ENCODE results near the gene CFHR5.
"Not testable (repeated sequence)": the region's sequence is repeated elsewhere in the genome, so short reads cannot be mapped to it uniquely, and the experiment has no call there.

The CFHR5 gene
- total RNA-seq, result 0 reads per million in 2 donors

DNA sequence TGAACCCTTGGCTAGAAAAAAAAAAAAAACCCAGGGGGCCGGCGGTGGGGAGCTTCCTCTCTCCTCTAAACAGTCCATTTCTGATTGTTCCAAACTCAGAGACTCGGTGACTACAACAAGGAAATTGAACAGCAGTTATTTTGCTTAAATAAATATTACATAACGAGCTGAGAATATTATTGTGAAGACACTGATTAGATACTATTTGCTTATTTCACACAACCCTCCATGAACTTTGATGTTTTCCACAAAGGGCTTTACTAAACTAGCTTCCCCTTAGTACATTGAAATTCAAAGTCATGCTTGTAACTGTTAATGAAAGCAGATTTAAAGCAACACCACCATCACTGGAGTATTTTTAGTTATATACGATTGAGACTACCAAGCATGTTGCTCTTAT lies at the start of gene CFHR5:
Gene CFHR5, plus strand, starts transcription at position 279 of the 400 bp plus-strand sequence. Its CDS starts 109 bp downstream, at position 388.
- no peak for DNase-seq

DNA sequence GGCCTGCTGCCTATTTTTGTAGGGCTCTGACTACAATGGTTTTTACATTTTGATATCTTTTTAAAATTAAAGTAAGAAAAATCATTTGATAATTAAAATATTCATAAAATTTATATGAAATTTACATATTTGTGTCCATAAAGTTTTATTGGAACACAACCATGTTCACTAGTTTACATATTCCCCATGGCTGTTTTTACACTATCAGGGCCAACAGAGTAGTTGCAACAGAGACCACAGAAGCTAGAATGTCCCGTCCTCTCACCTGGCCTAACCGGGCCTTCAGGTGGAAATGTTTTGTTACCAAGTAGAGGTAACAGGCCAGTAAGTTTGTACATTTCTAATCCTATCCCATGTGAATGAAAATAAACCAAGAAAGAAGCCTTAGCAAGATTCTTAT lies 44.5 kb upstream of the CFHR5 start:
- not testable (repeated sequence) for DNase-seq

DNA sequence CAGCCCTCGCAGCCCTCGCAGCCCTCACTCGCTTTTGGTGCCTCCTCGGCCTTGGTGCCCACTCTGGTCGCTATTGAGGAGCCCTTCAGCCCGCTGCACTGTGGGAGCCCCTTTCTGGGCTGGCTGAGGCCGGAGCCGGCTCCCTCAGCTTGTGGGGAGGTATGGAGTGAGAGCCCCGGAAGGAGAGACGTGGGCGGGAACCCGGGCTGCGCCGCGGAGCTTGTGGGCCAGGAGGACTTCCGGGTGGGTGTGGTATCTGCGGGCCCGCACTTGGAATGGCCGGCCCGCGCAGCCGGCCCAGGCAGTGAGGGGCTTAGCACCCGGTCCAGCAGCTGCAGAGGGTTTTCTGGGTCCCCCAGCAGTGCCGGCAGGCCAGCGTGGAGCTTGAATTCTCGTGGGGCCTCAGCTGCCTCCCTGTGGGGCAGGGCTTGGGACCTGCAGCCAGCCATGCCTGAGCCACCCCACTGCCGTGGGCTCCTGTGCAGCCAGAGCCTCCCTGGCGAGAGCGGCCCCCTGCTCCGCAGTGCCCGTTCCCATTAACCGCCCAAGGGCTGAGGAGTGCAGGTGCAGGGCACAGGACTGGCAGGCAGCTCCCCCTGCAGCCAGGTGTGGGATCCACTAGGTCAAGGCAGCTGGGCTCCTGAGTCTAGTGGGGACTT lies 43.7 kb upstream of the CFHR5 start:
- no peak for DNase-seq

DNA sequence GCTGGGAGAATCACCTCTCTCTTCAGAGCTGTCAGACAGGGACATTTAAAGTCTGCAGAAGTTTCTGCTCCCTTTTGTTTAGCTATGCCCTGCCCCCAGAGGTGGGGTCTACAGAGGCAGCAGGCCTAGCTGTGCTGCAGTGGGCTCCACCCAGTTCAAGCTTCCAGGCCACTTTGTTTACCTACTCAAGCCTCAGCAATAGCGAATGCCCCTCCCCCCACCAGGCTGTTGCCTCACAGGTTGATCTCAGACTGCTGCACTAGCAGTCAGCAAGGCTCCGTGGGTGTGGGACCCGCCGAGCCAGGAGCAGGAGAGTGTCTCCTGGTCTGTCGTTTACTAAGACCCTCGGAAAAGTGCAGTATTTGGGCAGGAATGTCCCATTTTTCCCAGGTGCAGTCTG lies 35.9 kb upstream of the CFHR5 start:
- not testable (repeated sequence) for DNase-seq

DNA sequence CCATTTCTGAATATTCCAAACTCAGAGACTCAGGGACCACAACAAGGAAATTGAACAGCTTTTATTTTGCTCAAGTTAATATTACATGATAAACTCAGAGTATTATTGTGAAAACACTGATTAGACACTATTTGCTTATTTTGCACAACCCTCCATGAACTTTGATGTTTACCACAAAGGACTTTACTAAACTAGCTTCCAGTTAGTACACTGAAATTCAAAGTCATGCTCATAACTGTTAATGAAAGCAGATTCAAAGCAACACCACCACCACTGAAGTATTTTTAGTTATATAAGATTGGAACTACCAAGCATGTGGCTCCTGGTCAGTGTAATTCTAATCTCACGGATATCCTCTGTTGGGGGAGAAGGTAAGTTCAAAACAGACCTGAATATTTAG lies 33.8 kb upstream of the CFHR5 start, which contains the start of gene CFHR2:
Gene CFHR2, plus strand, starts transcription at position 171 of the 400 bp plus-strand sequence. Its CDS starts 143 bp downstream, at position 314.
- DNase-seq, result not testable (repeated sequence)

DNA sequence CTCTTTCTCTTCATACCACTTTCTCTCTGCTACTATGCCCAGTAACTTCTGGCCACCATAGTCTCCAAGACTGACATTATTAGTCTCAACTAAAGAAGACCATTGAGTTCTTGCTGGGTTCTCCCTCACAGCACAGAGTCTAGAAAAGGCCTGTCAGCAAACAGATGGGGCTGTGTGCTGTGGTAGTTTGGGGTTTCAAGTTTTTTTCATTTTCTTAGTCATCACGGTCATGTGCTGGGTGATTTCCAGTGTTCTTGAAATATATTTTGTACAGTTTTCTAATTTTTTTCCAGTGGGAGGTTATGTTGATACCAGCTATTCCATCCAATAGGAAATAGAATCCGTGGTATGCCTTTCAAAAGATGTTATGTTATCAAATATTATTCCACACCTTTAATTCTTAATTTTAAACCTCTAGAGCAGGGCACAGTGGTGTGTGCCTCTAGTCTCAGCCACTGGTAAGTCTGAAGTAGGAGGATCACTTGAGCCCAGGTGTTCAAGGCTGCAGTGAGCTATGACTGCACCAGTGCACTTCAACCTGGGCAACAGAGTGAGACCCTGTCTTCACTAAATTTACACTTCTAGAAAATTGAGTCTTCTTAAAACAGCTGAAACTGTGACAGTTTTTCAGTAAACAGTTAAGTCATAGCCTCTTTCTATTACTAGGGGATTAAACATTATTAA lies 25.5 kb upstream of the CFHR5 start:
- no peak for DNase-seq

DNA sequence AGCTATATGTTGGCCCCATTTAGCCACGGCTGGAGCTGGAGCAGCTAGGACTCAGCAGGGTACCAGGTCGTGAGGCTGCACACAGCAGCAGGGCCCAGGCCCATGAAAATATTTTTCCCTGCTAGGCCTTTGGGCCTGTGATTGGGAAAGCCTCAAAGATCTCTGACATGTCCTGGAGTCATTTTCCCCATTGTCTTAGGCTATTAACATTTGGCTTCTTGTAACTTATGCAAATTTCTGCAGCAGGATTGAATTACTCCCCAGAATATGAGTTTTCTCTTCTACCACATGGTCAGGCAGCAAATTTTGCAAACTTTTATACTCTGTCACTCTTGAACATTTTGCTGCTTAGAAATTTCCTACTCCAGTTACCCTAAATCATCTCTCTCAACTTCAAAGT lies 22.6 kb upstream of the CFHR5 start:
- DNase-seq, result no peak

DNA sequence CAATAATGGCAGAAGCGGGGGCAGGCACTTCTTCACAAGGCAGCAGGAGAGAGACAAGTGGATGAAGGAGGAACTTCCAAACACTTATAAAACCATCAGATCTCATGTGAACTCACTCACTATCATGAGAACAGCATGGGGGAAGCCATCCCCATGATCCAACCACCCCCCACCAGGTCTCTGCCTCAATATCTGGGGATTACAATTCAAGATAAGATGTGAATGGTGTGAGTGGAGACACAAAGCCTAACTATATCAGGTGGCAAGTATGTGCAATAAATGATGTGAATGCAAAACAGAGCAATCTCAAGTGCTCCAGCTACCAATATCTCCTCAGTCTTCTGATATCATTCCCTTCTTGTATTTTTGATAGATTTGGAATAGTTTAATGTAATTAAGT lies 21.4 kb upstream of the CFHR5 start:
- DNase-seq, result no peak

DNA sequence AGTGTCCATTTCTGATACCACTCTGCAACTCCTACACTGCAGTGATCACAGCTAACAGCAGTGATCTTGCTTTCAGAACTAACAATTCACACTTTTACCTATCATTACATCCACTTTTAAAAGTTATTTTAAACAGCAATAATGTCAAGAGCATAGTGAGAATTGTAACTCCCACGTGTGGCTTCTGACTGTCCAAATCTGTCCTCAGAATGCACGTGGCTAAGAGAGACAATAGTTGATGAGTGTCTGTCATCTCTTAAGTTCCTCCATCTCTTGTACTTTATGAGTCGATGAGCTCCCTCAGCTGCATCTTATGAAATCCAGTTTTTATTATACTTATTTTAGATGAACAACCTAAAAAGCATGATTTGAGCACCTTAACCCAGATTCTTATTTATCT lies 16.5 kb upstream of the CFHR5 start:
- DNase-seq, result no peak

DNA sequence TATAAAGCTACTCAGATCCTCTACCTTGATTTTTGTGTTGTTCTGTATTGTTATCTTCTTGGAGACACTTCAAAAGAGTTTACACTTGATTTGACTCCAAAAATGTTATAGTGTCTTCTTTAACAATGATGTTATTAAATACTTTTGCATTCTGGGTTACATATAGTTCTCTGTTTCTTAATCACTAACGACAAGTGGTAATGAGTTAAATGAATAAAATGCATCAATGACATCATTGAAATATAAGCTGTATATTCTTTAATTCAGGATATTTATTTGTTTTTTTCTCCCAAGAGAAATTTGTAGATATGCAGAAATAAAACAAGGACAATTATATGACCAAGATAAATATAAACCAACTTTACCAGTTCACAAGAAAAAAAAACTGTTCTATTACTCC lies 7.2 kb upstream of the CFHR5 start:
- DNase-seq, result no peak

DNA sequence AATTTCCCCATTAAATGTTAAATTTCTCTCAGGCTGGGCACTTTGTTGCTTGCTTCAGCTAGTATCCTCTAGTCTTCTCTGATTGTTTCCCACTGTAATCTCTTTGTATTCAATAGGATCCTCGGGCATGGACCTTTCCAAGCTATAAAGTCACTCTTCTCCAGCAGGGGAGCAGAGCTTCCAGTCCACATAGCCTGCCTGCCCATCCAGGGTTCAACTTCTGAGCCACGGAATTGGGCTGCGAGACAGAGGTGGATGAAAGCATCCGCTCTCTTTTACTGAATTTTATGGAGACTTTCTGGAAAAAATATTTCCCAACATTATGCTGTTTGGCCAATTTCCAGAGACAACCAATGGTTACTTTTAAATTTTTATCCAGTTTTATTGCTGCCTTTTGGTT lies 1.1 kb upstream of the CFHR5 start:
- no peak for DNase-seq

DNA sequence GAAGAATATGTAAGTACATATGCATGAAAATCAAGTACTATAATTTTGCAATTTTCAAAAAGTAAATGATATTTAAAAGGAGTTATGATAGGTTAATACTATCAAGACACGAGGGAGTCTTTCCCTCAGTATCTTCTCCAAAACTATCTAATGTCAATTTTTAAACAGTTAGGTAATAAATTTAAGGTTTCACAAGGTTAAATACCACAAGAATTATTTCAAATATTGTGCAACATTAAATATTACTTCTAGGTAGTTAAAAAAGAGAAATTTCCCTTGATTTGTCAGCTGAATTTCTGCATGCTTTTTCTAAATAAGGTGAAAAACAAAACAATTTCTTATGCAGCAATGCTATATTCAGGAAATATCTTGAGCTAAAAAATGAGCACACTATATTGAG lies 3.5 kb downstream of the CFHR5 start:
- DNase-seq, result no peak

DNA sequence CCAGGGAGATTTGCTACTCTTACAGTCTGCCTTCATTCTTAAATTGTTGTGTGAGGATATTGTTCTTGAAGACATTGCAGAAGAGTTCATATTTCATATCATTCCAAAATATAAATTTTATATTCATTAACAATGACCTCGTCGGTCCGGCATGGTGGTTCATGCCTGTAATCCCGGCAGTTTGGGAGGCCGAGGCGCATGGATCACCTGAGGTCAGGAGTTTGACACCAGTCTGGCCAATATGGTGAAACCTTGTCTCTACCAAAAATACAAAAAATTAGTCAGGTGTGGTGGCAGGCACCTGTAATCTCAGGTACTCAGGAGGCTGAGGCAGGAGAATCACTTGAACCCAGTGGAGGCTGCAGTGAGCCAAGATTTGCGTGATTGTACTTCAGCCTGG lies 4.9 kb downstream of the CFHR5 start:
- DNase-seq, result not testable (repeated sequence)

DNA sequence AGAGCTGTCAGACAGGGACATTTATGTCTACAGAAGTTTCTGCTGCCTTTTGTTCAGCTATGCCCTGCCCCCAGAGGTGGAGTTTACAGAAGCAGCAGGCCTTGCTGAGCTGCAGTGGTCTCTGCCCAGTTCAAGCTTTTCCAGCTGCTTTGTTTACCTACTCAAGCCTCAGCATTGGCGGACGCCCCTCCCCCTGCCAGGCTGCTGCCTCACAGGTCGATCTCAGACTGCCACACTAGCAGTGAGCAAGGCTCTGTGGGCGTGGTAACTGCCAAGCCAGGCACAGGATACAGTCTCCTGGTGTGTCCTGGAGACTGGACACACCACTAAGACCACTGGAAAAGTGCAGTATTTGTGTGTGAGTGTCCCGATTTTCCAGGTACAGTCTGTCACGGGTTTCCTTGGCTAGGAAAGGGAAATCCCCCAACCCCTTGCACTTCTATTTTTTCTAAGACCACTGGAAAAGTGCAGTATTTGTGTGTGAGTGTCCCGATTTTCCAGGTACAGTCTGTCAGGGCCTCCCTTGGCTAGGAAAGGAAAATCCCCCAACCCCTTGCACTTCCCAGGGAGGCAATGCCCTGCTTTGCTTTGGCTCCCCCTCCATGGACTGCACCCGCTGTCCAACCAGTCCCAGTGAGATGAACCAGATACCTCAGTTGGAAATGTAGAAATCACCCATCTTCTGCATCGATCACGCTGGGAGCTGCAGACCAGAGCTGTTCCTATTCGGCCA lies 14.7 kb downstream of the CFHR5 start:
- DNase-seq, result not testable (repeated sequence)

DNA sequence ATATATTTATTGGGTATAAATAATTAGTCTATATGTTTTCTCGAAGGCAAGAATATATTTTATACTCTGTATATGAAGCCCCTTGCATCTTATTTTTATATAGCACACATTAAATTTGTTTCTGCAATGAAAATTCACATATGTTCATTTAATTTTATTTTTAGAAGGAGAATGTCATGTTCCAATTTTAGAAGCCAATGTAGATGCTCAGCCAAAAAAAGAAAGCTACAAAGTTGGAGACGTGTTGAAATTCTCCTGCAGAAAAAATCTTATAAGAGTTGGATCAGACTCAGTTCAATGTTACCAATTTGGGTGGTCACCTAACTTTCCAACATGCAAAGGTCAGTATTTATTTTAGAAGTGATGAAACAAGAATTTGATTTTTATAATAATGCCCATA lies 16.6 kb downstream of the CFHR5 start:
- no peak for DNase-seq

DNA sequence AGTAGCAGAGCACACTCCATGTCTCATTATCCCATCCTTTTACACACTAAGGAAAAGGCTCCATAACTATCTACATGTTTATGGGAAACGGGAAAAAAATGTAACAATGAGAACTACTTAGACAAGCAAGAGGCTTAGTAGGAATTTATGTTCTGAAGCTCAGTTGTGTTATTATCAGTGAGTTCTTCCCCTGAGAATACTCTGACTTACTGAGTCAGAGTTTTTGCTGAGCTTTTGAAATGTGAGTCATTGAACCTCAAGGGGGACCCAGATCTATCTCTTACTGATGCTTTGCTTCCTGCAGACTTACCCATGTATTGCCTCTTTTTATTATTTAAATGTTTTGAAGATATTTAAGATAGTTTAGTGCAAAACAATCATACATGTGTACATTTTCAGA lies 20.1 kb downstream of the CFHR5 start:
- DNase-seq, result no peak

DNA sequence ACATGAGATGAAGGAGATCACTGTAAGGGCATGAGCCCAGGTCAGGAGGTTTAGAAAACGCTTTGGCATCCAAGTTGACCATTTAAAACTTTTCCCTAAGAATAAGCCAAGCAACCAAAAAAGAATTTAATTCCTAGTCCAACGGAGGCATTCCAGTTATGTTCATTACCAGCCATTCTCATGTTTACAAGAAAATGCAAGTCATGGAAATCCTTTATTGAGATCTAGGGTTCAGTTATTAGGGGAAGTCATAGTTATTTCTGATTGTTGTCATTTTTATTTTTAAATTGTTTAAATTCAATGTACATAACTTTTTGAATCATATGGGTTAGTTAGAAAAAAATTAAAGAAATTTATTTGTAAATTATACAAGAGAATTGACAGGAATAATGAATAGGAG lies 24.5 kb downstream of the CFHR5 start:
- no peak for DNase-seq

DNA sequence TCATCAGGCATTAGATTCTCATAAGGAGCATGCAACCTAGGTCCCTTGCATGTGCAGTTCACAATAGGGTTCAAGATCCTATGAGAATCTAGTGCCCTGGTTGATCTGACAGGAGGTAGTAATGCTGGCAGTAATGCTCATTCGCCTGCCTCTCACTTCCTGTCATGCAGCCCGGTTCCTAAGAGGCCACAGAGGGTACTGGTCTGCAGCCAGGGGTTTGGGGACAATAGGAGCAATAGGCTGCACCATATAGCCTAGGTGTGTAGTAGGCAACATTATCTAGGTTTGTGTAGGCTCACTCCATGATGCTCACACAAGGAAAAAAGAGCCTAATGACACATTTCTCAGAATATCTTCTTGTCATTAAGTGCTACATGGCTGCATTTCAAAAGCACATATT lies 25.8 kb downstream of the CFHR5 start:
- no peak for DNase-seq

DNA sequence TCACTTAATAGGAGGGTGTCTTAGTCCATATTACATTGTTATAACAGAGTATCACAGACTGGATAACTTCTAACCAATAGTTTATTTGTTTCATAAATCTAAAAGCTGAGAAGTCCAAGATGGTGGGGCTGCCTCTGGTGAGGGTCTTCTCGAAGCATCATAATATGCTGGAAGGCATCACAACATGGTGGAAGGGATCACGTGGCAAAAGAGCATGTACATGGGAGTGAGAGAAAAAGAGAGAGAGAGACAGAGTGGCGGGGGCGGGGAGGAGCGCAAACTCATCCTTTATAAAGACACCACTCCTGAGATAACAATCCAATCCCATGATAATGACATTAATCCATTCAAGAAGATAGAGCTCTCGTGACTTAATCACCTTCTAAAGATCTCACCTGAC lies 31.5 kb downstream of the CFHR5 start:
- DNase-seq, result no peak

DNA sequence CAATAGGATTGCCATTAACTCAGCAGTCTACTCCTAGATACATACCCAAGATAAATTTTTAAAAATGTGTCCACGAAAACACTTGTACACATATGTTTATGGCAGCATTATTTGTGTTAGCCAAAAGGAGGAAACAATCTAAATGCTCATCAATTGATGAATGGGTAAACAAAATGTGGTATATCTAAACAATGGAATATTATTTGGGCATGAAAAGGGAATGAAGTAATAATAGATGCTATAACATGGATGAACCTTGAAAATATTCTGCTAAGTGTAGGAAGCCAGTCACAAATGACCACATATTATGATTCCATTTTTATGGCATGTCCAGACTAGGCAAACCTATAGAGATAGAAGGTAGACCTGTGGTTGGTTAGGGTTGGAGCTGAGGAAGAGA lies 34.3 kb downstream of the CFHR5 start:
- no peak for DNase-seq

DNA sequence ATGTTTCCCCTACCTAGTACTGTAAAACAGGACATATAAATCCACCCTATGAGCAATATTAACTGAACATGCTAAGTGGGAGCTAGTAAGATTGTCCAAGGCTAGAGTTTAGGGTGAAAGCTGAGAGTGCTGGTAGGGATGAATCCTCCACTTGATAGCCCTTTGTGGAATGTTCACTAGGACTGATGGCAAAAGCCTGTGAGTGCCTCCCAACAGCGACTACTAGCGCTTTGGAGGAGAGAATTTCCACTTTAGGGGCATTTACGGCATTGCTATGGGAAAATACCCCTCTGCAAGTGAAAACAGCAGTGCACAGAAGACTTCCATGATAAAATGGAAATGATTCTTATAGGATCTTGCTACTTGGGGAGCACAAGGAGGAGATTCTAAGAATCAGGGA lies 35.9 kb downstream of the CFHR5 start:
- DNase-seq, result no peak

DNA sequence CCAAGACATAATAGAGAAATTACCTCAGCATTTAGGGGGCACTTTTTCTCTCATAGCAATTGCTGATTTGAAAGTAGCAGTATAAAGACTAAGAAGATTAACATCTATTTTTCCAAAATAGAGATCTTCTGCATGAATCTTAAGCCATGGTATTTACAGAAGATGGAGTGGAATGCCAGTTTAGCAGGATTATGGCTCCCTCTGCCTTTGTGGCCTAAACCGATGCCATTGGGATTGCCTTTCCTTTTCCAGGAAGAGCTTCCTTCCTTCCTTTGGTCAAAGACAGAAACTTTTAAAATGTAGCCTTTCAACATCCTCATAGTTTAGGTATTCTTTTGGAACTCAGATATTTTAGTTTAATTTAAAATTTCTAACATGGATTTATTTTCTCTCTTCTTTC lies 39.4 kb downstream of the CFHR5 start:
- DNase-seq, result no peak

DNA sequence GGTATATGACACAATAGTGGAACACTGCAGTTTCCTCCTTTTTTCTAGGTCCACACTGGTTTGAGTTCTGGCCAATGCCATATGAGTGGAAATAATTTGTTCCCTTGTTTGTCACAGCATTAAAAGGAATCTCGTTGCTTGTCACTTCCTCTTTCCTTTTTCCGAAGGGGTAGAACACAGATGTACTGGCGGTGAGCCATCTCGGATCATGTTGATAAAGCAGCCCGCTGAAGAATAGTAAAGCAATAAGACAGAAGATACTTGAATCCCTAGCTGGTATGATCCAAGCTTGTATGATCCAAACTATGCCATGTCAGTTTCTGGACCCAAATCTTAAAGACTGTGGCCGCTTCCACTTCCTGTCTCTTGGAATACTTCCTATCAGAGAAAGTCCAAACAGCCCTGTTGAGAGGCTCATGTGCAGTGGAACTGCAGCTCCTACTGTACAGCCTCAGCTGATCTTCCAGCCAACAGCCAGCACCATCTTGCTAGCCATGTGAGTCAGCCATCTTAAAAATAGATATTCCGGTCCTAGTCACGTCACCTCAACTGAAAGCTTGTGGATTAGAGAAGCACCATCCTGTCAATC lies 40.3 kb downstream of the CFHR5 start:
- no peak for DNase-seq

DNA sequence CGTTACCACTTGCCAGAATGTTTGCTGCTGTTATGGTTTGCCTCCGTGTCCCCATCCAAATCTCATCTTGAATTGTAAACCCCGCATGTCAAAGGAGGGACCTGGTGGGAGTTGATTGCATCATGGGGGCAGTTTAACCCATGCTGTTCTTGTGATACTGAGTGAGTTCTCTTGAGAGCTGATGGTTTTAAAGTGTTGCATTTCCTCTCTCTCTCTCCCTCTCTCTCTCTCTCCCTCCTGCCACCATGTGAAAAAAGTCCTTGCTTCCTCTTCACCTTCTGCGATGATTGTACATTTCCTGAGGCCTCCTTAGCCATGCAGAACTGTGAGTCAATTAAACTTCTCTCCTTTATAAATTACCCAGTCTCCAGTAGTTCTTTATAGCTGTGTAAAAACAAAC lies 44.4 kb downstream of the CFHR5 start:
- DNase-seq, result no peak
